Measurements from ENCODE around the gene ZBED6. TPM values are rescaled to one million over a fixed set of nuclear protein-coding genes. Genes with fewer than 3 reads are reported as not detected.

Gene ZBED6
- total and polyA plus RNA-seq, 9 of the 15 experiments (the other 6 are each of a cell fraction or from before 2014, with no cell fraction given), result 0.21 to 16.6 (median 5.0) TPM

- H3K79me2 ChIP-seq (ENCODE audit: control insufficient read depth, insufficient read depth, low read length), result peaks cover 87% of the 10 kb centered on the region
- H2AFZ ChIP-seq (ENCODE audit: low read depth, low read length), result no peak overlapping the region
- H3K27ac ChIP-seq (ENCODE audit: extremely low read depth, low read depth, low read length), result no peak overlapping the region
- H3K9ac ChIP-seq (ENCODE audit: insufficient read depth in 1 of 2, low read depth in 2 of 2, low read length in 2 of 2), result no peak overlapping the region
- H3K9me1 ChIP-seq (ENCODE audit: control insufficient read depth, insufficient read depth, low read length), result no peaks in the 10 kb centered on the region
- no peak for ATAC-seq
- no peak for FAIRE-seq
- no peaks in the 10 kb centered on the region for H4K20me1 ChIP-seq (replicated peaks; ENCODE audit: control insufficient read depth, insufficient read depth, low read length)
- intact Hi-C loops (cut with micrococcal nuclease), result no loop called here
- no peak for DNase-seq (ENCODE audit: extremely low read depth in 1 of 4, low spot score in 3 of 4)
- H3K36me3 ChIP-seq (ENCODE audit: control insufficient read depth, insufficient read depth, low read length), result peaks cover 84% of the 10 kb centered on the region
- TSS peak; percentile 2 for BruUV-seq (replicated peaks)
- no peaks in the 10 kb centered on the region for H3K4me1 ChIP-seq (replicated peaks in 1 of 2; ENCODE audit: control insufficient read depth in 2 of 2, insufficient read depth in 2 of 2, low read length in 2 of 2)
- in situ Hi-C loops (cut with MboI), result no loop called here
- POLR2A ChIA-PET, result interaction anchor here (0.8 to 3.2 kb wide), 4 partner anchors 9 to 14 kb away, joined by 3 to 17 read pairs (median 4); no protein-coding TSS in a partner anchor
- H3K4me3 ChIP-seq, result no peak overlapping the region
- no peak overlapping the region for H3K4me2 ChIP-seq (ENCODE audit: insufficient read depth, low read length)
- no peaks in the 10 kb centered on the region for H3K9me3 ChIP-seq (replicated peaks; ENCODE audit: control insufficient read depth, insufficient read depth, low read depth, low read length)
- no peak for TF ChIP-seq CTCF (IDR thresholded peaks at IDR 0.05 in 2 of 3, conservative IDR thresholded peaks at IDR 0.05 in 1 of 3; ENCODE audit: insufficient read depth in 2 of 3, low read depth in 1 of 3, low read length in 3 of 3)
- no peak for TF ChIP-seq ZMIZ1 (IDR thresholded peaks at IDR 0.05; ENCODE audit: low read depth in 2 of 2, low read length in 2 of 2)
- no peak for TF ChIP-seq RFX7 (CRISPR knock-in tag; IDR thresholded peaks at IDR 0.05)
- CTCF ChIA-PET (ENCODE audit: low intra/inter-chr PET ratio), result no interaction called here
- H3K27me3 ChIP-seq (ENCODE audit: control insufficient read depth in 2 of 2, insufficient read depth in 2 of 2, low read length in 2 of 2), result no peaks in the 10 kb centered on the region
- WGBS (ENCODE audit: insufficient coverage, low coverage, missing lambda C conversion rate), result 96% methylated on average over 2 of the region's 2 CpGs
These were observed 11.8 kb downstream of the ZBED6 start for GRCh38 chr1:203807196-203807595.

All from K562 (cell line).